Amniotic stem cell (primary cell): ENCODE measurements around the gene BANF1.

Source experiments
- DNase-seq: peaks from one replicate; lab custom pipeline; 2025; lab: John Stamatoyannopoulos, UW

The BANF1 gene, protein sequence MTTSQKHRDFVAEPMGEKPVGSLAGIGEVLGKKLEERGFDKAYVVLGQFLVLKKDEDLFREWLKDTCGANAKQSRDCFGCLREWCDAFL

DNA sequence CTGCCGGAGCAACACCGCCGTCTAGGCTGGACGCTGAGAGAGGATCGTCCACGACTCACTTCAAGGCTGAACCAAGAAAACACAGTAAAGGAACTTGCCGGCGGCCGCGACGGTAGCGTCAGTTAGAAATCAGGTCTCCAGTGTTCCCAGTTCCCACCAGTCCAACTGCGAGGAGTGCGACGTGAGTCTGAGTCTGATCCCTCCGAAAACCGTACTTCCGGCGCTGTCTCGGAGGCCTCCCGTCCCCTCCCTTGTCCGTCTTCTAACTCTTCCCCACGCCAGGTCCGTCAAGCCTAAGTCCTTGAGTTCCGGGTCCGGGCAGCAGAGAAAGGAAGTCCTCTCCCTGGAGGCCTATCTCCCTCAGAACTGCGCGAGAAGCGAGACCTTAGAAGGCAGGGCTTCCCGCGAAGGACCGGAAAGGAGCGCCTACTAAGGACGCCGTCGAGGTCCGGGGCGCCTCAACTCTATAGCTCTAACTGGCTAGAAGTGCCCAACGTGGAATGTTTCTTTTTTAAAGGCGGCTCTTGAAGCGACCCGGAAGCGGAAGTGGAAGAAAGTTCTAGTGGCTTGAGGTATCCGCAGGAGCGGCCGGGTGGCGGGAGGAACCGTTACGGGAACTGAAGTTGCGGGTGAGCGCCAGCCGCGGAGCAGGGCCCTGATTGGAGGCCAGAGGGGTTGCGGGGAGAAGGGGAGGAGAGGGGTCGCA is at the start of gene BANF1, which contains the start of gene EIF1AD:
BANF1 (plus strand) TSS at position 562 of the 706 bp plus-strand sequence. CDS start 748 bp downstream, outside the sequence.
EIF1AD (minus strand) TSS at position 216 of the 706 bp plus-strand sequence. CDS start 1,768 bp downstream, outside the sequence.
- peak; percentile 94 for DNase-seq

GRCh38 chr11:65953471-65953870 is 48.8 kb upstream of the BANF1 start:
- DNase-seq = no peak

- DNase-seq = no peak
Observed at GRCh38 chr11:65954771-65955170, 47.5 kb upstream of the BANF1 start.

DNA sequence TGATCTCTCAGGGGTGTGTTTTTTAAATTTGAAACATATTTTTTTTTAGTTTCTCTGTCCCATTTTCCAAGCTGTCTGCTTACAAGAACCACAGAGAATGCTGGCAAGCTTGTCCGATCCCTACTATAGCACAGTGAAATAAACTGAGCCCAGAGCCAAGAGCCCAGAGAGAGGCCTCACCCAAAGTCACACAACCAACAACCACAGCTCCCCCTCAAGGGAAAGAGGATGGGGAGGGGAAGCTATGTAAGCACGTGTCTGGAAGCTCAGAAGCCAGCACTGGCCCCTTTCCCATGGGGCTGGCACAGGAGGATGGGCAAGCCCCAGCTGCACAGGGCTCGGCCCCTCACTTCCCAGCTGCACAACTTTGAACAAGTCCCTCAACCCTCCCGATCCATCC is 44.0 kb upstream of the BANF1 start:
- no peak for DNase-seq

GRCh38 chr11:65958774-65959420 is 43.4 kb upstream of the BANF1 start:
- no peak for DNase-seq

DNA sequence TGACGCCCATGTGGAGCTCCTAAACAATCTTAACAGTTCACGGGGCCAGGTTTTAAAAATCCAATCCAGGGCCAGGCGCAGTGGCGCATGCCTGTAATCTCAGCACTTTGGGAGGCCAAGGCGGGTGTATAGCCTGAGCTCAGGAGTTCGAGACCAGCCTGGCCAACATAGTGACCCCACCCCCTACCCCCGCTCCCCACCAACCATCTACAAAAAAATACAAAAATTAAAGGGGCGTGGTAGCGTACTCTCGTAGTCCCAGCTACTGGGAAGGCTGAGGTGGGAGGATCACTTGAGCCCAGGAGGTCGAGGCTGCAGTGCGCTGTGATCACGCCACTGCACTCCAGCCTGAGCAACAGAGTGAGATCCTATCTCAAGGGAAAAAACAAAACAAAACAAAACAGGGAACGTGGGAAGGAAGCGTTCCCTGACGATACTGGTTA is 41.5 kb upstream of the BANF1 start:
- DNase-seq = no peak

DNA sequence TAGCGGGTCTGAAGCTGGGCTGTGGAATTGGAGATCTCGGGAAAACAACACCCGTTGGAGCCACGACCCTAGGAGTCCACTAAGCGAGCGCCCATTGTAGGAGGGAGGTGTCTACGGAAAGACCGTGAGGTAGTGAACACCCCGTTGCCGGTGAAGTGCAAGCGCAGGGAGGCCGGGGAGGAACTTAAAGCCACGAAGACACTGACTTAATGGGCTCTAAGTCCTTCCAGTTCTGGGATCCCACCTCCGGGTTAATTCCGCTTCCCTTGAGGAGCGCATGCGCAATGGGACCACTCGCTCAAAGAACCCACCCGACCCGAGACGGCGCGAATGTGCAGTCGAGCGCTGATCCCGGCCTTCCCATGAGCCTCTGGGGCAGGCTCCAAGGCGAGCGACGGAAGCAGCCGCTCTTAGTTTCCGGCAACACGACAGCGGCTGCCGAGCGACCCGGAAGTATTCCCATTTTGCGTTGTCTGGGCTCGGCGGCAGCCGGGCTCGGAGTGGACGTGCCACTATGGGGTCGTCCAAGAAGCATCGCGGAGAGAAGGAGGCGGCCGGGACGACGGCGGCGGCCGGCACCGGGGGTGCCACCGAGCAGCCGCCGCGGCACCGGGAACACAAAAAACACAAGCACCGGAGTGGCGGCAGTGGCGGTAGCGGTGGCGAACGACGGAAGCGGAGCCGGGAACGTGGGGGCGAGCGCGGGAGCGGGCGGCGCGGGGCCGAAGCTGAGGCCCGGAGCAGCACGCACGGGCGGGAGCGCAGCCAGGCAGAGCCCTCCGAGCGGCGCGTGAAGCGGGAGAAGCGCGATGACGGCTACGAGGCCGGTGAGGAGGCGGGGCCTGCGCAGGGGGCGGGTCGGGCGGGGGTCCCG is 40.8 kb upstream of the BANF1 start, which contains the start of gene SART1:
SART1 (plus strand) TSS at position 468 of the 874 bp plus-strand sequence; CDS start at position 515, 47 bp downstream.
- DNase-seq = peak; percentile 93

DNA sequence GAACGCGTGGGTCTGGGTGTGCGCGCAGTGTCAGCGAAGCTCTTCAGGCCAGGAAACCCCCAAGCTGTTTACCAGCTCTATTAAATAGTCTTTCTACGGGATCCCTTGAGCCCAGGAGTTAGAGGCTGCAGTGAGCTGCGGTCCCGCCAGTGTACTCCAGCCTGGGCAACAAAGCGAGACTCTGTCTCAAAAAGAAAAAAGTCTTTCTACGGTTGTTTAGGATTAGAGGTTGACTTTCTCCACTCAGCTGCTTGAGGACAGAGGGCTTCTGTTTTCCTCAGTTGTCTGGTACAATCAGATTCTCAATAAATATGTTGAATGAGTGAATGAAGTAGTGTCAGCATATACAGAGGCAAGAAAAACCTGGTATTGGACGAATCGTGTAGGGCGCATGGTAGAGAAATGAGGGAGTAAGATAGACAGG is 40.1 kb upstream of the BANF1 start:
- DNase-seq = no peak

- no peak for DNase-seq
Observed at GRCh38 chr11:65964906-65965305, 37.4 kb upstream of the BANF1 start.

- DNase-seq = no peak
Observed at GRCh38 chr11:65965986-65966762, 36.1 kb upstream of the BANF1 start.

GRCh38 chr11:65967329-65967934 is 34.9 kb upstream of the BANF1 start:
- DNase-seq = no peak

DNA sequence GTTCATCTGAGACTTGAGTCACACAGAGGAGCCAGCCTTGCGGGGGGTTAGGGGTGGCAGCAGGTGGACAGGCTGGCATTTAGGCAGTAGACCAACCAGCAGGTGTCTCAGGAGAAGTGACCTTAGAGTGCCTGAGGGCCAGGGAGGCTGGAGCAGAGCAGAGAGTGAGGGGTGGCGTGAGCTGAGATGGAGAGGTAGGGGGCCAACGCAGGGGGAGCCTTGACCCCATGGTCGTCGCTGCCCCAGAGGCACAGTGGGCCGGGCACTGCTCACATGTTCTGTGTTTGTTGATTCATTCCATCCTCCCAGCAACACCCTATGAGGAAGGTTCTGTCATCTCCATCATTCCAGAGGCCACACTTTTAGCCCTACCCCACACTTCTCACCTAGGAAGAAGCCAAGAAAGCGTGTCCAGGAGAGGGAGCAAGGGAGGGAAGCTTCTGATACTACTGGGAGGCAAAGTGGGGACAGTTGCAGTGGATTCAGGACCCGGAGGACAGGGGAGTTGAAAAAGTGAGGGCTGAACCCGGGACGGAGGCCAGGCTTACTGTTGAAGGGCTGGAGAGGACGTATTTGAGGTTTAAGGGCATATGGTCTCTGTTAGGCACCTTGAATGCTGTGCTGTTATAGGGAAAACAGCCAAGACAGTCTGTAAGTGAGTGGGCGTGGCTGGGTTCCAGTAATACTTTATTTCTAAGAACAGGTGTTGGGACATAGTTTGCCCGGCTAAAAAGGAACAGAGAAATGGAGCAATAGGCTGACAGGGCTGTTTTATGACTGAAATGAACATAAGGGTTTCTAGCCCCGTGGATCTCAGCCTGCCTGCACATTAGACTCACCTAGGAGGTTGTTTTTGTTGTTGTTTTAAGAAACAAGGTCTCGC is 33.5 kb upstream of the BANF1 start:
- no peak for DNase-seq

DNA sequence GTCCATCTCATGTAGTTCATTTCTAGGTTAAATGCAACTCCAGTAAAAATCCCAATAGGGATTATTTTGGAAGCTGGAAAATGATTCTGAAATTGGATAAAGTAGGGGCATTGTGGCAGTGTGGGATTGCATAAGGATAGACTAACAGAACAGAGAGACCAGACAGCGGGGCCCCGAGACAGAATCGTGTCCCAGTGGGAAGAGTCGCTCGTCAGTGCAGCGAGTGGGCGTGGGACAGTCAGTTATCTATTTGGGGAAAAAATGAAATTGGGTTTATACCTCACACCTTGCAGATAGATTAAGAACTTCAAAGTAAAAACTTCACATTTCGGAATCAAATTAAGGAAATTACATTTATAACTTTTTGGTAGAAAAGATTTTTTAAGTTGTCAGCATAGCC is 30.2 kb upstream of the BANF1 start:
- no peak for DNase-seq

- DNase-seq = no peak
Observed at GRCh38 chr11:65973439-65974110, 28.7 kb upstream of the BANF1 start.

GRCh38 chr11:65975771-65976170 is 26.5 kb upstream of the BANF1 start:
- DNase-seq = no peak

DNA sequence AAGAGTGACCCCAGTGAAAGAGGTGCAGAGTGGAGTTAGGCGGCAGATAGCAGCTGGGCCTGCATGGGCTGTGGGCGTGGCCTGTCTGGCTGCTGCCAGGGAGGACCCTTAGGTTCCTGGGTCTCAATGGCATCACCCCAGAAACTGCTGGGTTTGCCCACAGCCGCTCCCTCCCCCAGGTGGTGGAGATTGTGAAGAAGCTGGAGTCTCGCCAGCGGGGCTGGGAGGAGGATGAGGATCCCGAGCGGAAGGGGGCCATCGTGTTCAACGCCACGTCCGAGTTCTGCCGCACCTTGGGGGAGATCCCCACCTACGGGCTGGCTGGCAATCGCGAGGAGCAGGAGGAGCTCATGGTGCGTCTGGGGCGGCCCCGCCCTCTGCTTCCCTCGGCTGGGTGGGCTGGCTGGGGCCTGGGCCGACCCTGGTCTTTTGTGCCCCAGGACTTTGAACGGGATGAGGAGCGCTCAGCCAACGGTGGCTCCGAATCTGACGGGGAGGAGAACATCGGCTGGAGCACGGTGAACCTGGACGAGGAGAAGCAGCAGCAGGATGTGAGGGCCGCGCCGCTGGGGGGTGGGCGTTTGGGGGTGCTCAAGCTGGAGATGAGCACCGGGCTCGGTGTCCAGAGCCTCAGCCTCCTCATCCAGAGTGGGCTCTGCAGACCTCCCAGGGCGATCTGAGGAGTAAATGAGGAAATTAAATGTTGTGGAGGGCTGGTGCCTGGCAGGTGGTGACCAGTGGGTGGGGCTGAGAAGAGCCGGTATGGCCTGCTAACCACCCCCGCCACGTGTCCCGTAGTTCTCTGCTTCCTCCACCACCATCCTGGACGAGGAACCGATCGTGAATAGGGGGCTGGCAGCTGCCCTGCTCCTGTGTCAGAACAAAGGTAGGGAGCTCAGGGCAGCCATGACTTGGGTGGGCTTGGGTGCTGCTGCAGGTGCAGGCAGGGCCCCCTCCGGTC is 25.8 kb upstream of the BANF1 start:
- no peak for DNase-seq

- no peak for DNase-seq
Observed at GRCh38 chr11:65977621-65978390, 24.5 kb upstream of the BANF1 start.
